NCI-H460 (cell line): ENCODE results near the gene DISC1. TPM values are rescaled to one million over a fixed set of nuclear protein-coding genes. Genes with fewer than 3 reads are reported as not detected.

Experiments
- DNase-seq: peaks from one replicate; pipeline ENCODE4 v3.0.0-alpha.2; 2016; ENCODE audit warnings: low read depth; ENCODE audit errors: extremely low read depth
- total RNA-seq: library from RNA; depleted of rRNA; stranded (reverse); fragments of >200 nt; shearing (Covaris generic); gene quantifications from 2 replicates; pipeline ENCODE4 v1.2.3, GENCODE V29; 2014

DISC1 gene
- total RNA-seq, 1 experiment from 2014 or later, result 1.3 TPM

- DNase-seq, result no peak
Measured at GRCh38 chr1:231694075-231694431, 67.5 kb downstream of the DISC1 start.

DNA sequence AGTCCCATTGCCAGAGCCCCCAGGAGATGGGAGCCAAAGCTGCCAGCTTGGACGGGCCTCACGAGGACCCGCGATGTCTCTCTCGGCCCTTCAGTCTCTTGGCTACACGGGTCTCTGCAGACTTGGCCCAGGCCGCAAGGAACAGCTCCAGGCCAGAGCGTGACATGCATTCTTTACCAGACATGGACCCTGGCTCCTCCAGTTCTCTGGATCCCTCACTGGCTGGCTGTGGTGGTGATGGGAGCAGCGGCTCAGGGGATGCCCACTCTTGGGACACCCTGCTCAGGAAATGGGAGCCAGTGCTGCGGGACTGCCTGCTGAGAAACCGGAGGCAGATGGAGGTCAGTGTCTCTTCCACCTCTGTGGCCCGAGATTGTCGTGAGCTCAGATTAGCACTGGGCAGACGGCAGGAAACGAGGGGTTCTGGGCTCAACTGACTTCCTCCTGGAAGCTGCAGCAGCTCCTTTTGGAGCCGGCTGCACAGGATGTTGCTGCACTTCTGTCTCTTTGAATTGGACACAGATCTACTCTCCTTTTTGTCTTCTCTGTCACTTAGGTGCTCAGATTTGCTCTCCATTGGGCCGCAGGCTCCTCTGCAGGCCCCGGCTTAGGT, 68.0 kb downstream of the DISC1 start:
- no peak for DNase-seq

- no peak for DNase-seq
Measured at GRCh38 chr1:231695439-231696255, 69.1 kb downstream of the DISC1 start.

- no peak for DNase-seq
Measured at GRCh38 chr1:231699784-231700183, 73.2 kb downstream of the DISC1 start.

- no peak for DNase-seq
Measured at GRCh38 chr1:231701306-231701705, 74.7 kb downstream of the DISC1 start.

GRCh38 chr1:231702331-231702730, 75.7 kb downstream of the DISC1 start:
- no peak for DNase-seq

GRCh38 chr1:231702804-231703203, 76.2 kb downstream of the DISC1 start:
- DNase-seq, result no peak

- DNase-seq, result no peak
Measured at GRCh38 chr1:231705806-231706760, 79.5 kb downstream of the DISC1 start.

DNA sequence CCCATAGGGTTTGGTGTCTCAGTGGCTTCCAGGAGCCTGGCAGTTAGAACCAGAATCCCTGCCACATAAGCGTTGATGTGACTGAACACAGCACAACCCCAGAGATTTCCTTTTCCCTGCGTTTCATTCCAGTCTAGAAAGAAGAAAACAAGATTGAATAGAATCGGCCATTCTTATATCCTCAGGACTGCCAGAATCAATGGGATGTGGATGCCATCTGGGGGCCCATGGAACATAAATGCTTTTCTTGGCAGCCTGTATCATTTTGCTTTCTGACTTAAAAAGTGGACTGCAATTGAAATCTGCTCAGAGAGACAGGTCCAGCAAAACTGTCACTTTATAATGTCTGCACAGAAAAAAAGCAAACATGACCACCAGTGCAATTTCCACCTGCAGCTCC, 80.3 kb downstream of the DISC1 start:
- no peak for DNase-seq

DNA sequence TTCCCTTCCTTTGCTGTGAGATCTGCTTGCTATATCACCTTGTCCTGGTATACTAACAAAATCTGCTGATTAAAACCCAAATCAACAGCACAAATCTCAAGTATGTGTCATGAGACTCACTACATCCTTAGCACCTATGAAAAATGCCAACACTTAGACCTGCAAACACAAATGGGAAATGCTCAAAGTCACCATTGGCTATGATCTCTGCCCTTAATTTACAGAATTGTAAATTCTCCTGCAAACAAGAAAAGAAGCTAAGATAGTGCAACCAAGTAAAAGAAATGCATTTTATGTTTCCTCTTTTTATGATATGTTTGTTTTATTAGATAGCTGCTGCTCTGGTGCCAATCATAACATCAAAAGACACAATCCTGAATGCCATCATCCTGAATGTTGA, 80.8 kb downstream of the DISC1 start:
- no peak for DNase-seq

GRCh38 chr1:231708394-231708793, 81.8 kb downstream of the DISC1 start:
- no peak for DNase-seq

- DNase-seq, result no peak
Measured at GRCh38 chr1:231714440-231714839, 87.8 kb downstream of the DISC1 start.

DNA sequence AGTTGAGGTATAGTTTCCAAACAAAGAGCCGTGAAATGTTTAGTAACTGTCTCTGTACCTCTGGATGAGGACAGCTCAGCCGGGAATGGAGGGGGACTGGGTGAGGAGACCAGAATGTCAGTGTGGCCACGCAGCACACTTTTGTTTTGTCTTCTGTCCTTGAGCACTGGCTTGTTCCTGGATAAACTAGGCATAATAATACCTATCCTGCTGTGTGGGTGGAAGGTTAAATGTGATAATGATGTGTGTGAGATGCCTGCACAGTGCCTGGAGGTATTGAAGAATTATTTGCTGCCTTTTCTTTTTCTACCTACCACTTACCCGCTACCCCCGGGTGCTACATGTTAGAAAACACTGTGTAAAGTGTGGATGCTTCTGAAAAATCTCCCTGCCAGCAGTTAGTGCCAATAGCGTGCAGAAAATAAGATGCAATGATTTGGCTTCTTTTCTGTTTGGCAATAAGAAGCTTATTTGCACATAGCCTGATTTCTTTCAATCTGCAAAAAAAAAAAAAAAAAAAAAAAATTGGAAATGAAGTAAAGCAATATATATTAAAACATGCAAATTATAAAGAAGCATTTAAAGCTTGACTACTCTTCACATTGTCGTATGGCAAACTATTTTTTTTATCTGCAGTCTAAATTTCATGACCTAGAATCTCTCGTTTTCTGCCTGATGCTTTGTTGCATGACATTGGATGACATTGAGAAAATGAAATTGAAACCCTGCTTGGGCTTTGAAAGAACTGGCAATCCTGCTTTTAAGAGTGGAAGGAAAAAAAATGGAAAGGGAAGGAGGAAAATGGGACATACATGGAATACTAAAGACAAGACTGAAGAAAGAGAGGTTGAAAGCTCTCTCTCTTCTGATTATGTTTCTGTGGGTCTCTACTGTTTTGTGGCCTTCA, 89.5 kb downstream of the DISC1 start:
- no peak for DNase-seq

DNA sequence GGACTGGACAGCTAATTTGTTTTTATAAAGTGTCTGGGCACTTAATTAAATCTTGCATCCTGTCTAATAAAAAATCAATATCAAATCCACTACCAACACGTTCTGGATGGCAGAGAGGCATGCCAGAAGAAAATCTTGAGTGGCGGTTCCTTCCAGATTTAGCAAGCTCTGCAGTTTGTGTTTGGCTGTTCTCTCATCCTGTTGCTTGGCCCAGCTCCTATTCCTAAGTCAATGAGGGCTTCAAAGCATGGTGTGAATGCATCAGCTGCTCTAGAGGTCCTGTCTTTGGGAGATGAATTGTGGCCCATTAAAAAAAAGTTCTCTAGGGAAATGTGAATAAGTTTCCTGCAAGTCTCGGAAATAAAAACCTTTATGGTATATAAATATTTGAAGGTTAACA, 90.3 kb downstream of the DISC1 start:
- DNase-seq, result no peak

DNA sequence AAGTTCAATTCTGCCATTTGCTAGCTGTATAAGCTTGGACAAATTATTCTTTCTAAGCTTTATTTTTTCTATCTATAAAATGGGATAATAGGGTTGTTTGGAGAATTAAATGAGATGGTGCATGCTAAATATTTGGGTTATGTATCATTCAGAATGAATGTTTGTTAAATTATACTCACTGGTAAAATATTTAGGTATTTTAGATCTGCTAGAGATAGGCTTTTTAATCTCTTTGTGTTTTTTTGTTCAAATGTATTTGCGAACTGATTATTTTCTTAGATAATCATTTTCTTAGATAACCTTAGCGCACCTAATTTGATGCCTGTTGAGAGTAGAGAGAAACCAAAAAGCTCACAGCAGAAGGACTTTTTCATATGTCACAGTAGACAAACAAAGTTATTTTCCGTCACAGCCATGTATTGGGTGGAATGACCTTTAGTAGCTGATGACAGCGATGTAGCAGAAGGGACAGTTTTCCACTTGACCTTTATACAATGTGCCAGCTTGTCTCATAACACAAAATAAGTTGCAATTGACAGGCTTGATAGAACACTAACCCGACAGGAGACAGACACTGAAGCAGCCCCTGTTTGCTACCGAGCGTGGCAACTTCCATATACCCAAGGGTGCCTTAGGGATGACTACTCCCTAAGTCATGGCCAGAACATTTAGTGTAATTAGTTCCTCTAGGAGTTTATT, 93.0 kb downstream of the DISC1 start:
- no peak for DNase-seq

- no peak for DNase-seq
Measured at GRCh38 chr1:231720652-231721325, 94.2 kb downstream of the DISC1 start.

- no peak for DNase-seq
Measured at GRCh38 chr1:231721436-231721835, 94.8 kb downstream of the DISC1 start.

- DNase-seq, result no peak
Measured at GRCh38 chr1:231722356-231722755, 95.8 kb downstream of the DISC1 start.

DNA sequence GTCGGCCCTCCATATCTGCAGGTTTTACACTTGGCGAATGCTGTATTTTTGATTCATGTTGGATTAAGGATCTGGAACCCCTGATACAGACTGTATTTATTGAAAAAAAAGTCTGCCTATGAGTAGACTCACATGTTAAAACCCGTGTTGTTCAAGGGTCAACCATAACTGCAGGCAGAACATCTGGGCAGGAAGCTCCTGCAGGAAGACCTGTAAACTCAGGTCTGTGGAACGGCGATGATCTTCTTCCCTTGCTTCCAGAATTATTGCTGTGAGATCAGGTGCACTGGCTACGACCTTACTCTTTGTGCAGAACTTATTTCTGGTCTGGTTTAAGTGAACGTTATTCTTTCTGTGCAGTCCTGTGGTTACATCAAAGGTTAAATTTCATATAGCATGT, 96.6 kb downstream of the DISC1 start:
- no peak for DNase-seq
